K562 (cell line): ENCODE results near the gene ACAT2. TPM values are rescaled to one million over a fixed set of nuclear protein-coding genes. Genes with fewer than 3 reads are reported as not detected.

Source experiments
- ATAC-seq: fragments of 200-7000 bp; cut with Tn5 transposase; 3 replicates; pipeline ENCODE4 v1.9.1; 2020; ENCODE audit warnings: moderate library complexity
- BruUV-seq: library from RNA; stranded (reverse); fragments of 400-500 nt; replicated peaks from 2 replicates; lab custom pipeline; 2021; lab: Mats Ljungman, UMichigan
- CTCF ChIA-PET: fragments of 300-600 bp; formaldehyde crosslinking; extraction: SDS; loops from one replicate; lab custom pipeline; 2021; ENCODE audit warnings: low intra/inter-chr PET ratio; lab: Yijun Ruan, JAX
- POLR2A ChIA-PET: fragments of 300-600, 350-650 bp; sonication (Branson Sonifier 250); formaldehyde crosslinking; extraction: SDS; loops from one replicate; lab custom pipeline; 2021; ENCODE audit warnings: antibody characterized with exemption, inconsistent platforms; lab: Yijun Ruan, JAX
- DNase-seq, 4 experiments: peaks; one replicate each; pipeline versions ENCODE4 v3.0.0 to v3.0.0-alpha.2; 2011 to 2018; ENCODE audit warnings: low spot score in 3 of 4, mixed read lengths in 3 of 4; ENCODE audit errors: extremely low read depth in 1 of 4
- FAIRE-seq: peaks from 2 replicates; lab custom pipeline; 2011; peaks lifted over from hg19 to GRCh38; lab: Jason Lieb, UNC
- H2AFZ ChIP-seq: 2 replicates; pipeline ENCODE4 v1.6.0; 2011; ENCODE audit warnings: low read depth, low read length, control low read depth, inconsistent platforms
- H3K27ac ChIP-seq: fragments of 200-600 bp; 3 replicates; pipeline ENCODE4 v1.8.0; 2011; ENCODE audit warnings: low read depth, mild to moderate bottlenecking, control low read depth, inconsistent platforms, low read length, moderate library complexity, mixed read lengths; ENCODE audit errors: extremely low read depth
- H3K27me3 ChIP-seq, 2 experiments: fragments of 300-600 bp in 1 of 2; 2 replicates in 1 of 2; 3 replicates in 1 of 2; pipeline versions ENCODE4 v1.6.0 to v1.8.0; 2011; ENCODE audit warnings: inconsistent platforms in 2 of 2, low read length in 2 of 2, mild to moderate bottlenecking in 1 of 2, mixed read lengths in 1 of 2, moderate library complexity in 1 of 2; ENCODE audit not compliant: control insufficient read depth in 2 of 2, insufficient read depth in 2 of 2
- H3K36me3 ChIP-seq: fragments of 300-600 bp; 3 replicates; pipeline ENCODE4 v1.8.0; 2011; ENCODE audit warnings: mild to moderate bottlenecking, low read length, inconsistent platforms; ENCODE audit not compliant: control insufficient read depth, insufficient read depth
- H3K4me1 ChIP-seq, 2 experiments: fragments of 200-600 bp in 1 of 2; replicated peaks in 1 of 2; 2 replicates in 1 of 2; 3 replicates in 1 of 2; pipeline versions ENCODE4 v1.5.1 to v1.8.0; 2011; ENCODE audit warnings: inconsistent platforms in 2 of 2, low read length in 2 of 2, mild to moderate bottlenecking in 1 of 2, mixed read lengths in 1 of 2, moderate library complexity in 1 of 2; ENCODE audit not compliant: control insufficient read depth in 2 of 2, insufficient read depth in 2 of 2
- H3K4me2 ChIP-seq: 2 replicates; pipeline ENCODE4 v1.6.1; 2011; ENCODE audit warnings: low read length, control low read depth, inconsistent platforms, mixed read lengths; ENCODE audit not compliant: insufficient read depth
- H3K4me3 ChIP-seq: fragments of 200-600 bp; sonication (generic), shearing (Covaris generic); 2 replicates; pipeline ENCODE4 v1.5.1; 2016; ENCODE audit warnings: control low read depth, inconsistent platforms
- H3K79me2 ChIP-seq: fragments of 200-600 bp; 3 replicates; pipeline ENCODE4 v1.8.0; 2011; ENCODE audit warnings: low read length, inconsistent platforms; ENCODE audit not compliant: control insufficient read depth, insufficient read depth
- H3K9ac ChIP-seq, 2 experiments: 2 replicates each; pipeline versions ENCODE4 v1.6.0 to v1.6.1; 2011; ENCODE audit warnings: low read depth in 2 of 2, low read length in 2 of 2, control low read depth in 1 of 2, inconsistent platforms in 1 of 2, mild to moderate bottlenecking in 1 of 2, mixed read lengths in 1 of 2; ENCODE audit not compliant: insufficient read depth in 1 of 2
- H3K9me1 ChIP-seq: one replicate; pipeline ENCODE4 v1.6.0; 2011; ENCODE audit warnings: inconsistent platforms, mild to moderate bottlenecking, low read length, moderate library complexity; ENCODE audit not compliant: control insufficient read depth, insufficient read depth
- H3K9me3 ChIP-seq: replicated peaks from 2 replicates; pipeline ENCODE4 v1.5.1; 2011; ENCODE audit warnings: low read depth, low read length, inconsistent platforms; ENCODE audit not compliant: control insufficient read depth, insufficient read depth
- H4K20me1 ChIP-seq: replicated peaks from 2 replicates; pipeline ENCODE4 v1.6.1; 2011; ENCODE audit warnings: low read length, inconsistent platforms, mixed read lengths; ENCODE audit not compliant: control insufficient read depth, insufficient read depth
- CEBPB ChIP-seq: fragments of 450-650 bp; IDR thresholded peaks from 2 replicates; pipeline ENCODE4 v1.6.1; 2016; ENCODE audit warnings: missing genetic modification characterization, missing compliant biosample characterization
- CEBPG ChIP-seq, 3 experiments: fragments of 200-800 bp in 1 of 3; sonication (Bioruptor generic) in 1 of 3; sonication (generic) in 1 of 3; formaldehyde crosslinking in 1 of 3; IDR thresholded peaks in 2 of 3; conservative IDR thresholded peaks in 1 of 3; 2 replicates each; pipeline versions ENCODE4 v1.6.1 to v1.8.0; 2016 to 2022; ENCODE audit warnings: missing compliant biosample characterization in 2 of 3, missing genetic modification characterization in 2 of 3, mild to moderate bottlenecking in 1 of 3, missing genetic modification reagents in 1 of 3
- MED1 ChIP-seq: sonication (generic); formaldehyde crosslinking; IDR thresholded peaks from 2 replicates; pipeline ENCODE4 v1.8.1; 2023; ENCODE audit warnings: missing genetic modification reagents, borderline replicate concordance
- MEF2D ChIP-seq: conservative IDR thresholded peaks from 2 replicates; pipeline ENCODE4 v1.6.1; 2016; ENCODE audit warnings: low read depth, missing genetic modification characterization, missing compliant biosample characterization
- SMARCA4 ChIP-seq: fragments of 450-650 bp; IDR thresholded peaks from 2 replicates; pipeline ENCODE4 v1.6.1; 2016
- SNAPC5 ChIP-seq: fragments of 250-450 bp; sonication (Bioruptor Pico); IDR thresholded peaks from 2 replicates; pipeline ENCODE4 v1.8.0; 2021; ENCODE audit warnings: moderate library complexity, mild to moderate bottlenecking, inconsistent platforms
- TEAD2 ChIP-seq: fragments of 450-650 bp; IDR thresholded peaks from 2 replicates; pipeline ENCODE4 v1.6.1; 2016; ENCODE audit warnings: missing genetic modification characterization, control low read depth, missing compliant biosample characterization
- ZNF77 ChIP-seq: fragments of 250-450 bp; sonication (Bioruptor Pico); IDR thresholded peaks from 2 replicates; pipeline ENCODE4 v1.5.0; 2020
- WGBS: fragments of 100-300 bp; shearing (Covaris generic); methylation state at CpG from one replicate; pipeline ENCODE4 v1.1.6; 2016; ENCODE audit warnings: low coverage, mixed read lengths; ENCODE audit not compliant: insufficient coverage; ENCODE audit errors: missing lambda C conversion rate; 5-methylcytosine and 5-hydroxymethylcytosine counted together
- in situ Hi-C: fragments of 300-500 bp; cut with MboI; formaldehyde crosslinking; loops from 4 replicates; pipeline ENCODE4 v1.15.0; 2018; ENCODE audit warnings: inconsistent platforms, mixed read lengths
- intact Hi-C: fragments of 100-400 bp; cut with micrococcal nuclease; formaldehyde crosslinking; loops from 2 replicates; pipeline ENCODE4 v1.14.2; 2022
- polyA plus RNA-seq, 8 experiments: library from polyadenylated mRNA; depleted of rRNA in 4 of 8; stranded (reverse) in 5 of 8; unstranded in 3 of 8; fragments of >200 nt; fragmentation: Nextera tagmentation in 2 of 8; fragmentation: Illumina TruSeq in 1 of 8; extraction: Ambion mirVana in 2 of 8; extraction: Trizol in 1 of 8; gene quantifications; 2 replicates each; pipeline versions ENCODE4 v1.2.1 to v1.2.3, GENCODE V29; 2011 to 2014; ENCODE audit warnings: inconsistent platforms in 1 of 8, missing spikeins in 1 of 8
- total RNA-seq, 7 experiments: library from RNA; depleted of rRNA in 6 of 7; stranded (reverse); fragments of >200 nt in 6 of 7; fragmentation: Illumina TruSeq in 2 of 7; extraction: Trizol in 2 of 7; gene quantifications; 2 replicates each; pipeline versions ENCODE4 v1.2.1 to v1.2.3, GENCODE V29; 2011 to 2021; ENCODE audit warnings: low replicate concordance in 1 of 7

ACAT2 gene
- total and polyA plus RNA-seq, 9 of the 15 experiments (the other 6 are each of a cell fraction or from before 2014, with no cell fraction given): 63.0 to 309 (median 144) TPM

GRCh38 chr6:159801935-159802334 is 40.1 kb downstream of the ACAT2 start:
- Histone ChIP-seq H3K36me3 (peaks cover 25% of the 10 kb centered on the region), H3K4me3 (no peak overlapping the region), H2AFZ (no peak overlapping the region), H3K4me1 (peaks cover 7 to 16% of the 10 kb centered on the region in 2 experiments; a peak in 4 of 5 replicates), H3K79me2 (no peaks in the 10 kb centered on the region), H3K9me3 (no peaks in the 10 kb centered on the region), H4K20me1 (no peaks in the 10 kb centered on the region), H3K9me1 (no peaks in the 10 kb centered on the region), H3K9ac (no peak overlapping the region), H3K27me3 (peaks cover 4 to 30% of the 10 kb centered on the region in 2 experiments), H3K4me2 (no peak overlapping the region), H3K27ac (no peak overlapping the region)
- intact Hi-C loops: no loop called here
- in situ Hi-C loops: no loop called here
- ATAC-seq: no peak
- TF ChIP-seq CEBPB (tag): peak; percentile 92
- TF ChIP-seq SNAPC5 (CRISPR knock-in tag): no peak
- no peak for TF ChIP-seq SMARCA4
- TF ChIP-seq CEBPG (CRISPR knock-in tag; IDR thresholded peaks at IDR 0.05): no peak
- TF ChIP-seq CEBPG (tag; conservative IDR thresholded peaks at IDR 0.05 in 1 of 2, IDR thresholded peaks at IDR 0.05 in 1 of 2): peak; percentile 77 to 79
- TF ChIP-seq MEF2D: no peak
- no peak for TF ChIP-seq ZNF77 (CRISPR knock-in tag)
- no peak for TF ChIP-seq MED1 (CRISPR knock-in tag)
- TF ChIP-seq TEAD2 (tag): no peak
- CTCF ChIA-PET: interaction anchor here (0.6 kb wide), 1 partner anchor 1123 kb away, joined by 3 read pairs; no protein-coding TSS in a partner anchor
- POLR2A ChIA-PET: interaction anchor here (0.8 to 4.3 kb wide), 4 partner anchors 12 to 29 kb away, joined by 3 to 37 read pairs (median 5); partner anchors contain the start of genes MRPL18 and TCP1
- no peak for DNase-seq
- BruUV-seq: no TSS peak
- WGBS: 66% methylated on average over 8 of the region's 8 CpGs
- FAIRE-seq: no peak
